HG03280 (cell line): Measurements from ENCODE around the gene HPS5.
A peak's percentile ranks its signal among the peaks of the same experiment; 100 is the strongest.

Source experiments
- ATAC-seq: cut with Tn5 transposase; IDR thresholded peaks from one replicate; pipeline ENCODE4 v1.9.1; 2021; ENCODE audit warnings: mild to moderate bottlenecking, moderate library complexity; ENCODE audit not compliant: unreplicated experiment

Gene HPS5

DNA sequence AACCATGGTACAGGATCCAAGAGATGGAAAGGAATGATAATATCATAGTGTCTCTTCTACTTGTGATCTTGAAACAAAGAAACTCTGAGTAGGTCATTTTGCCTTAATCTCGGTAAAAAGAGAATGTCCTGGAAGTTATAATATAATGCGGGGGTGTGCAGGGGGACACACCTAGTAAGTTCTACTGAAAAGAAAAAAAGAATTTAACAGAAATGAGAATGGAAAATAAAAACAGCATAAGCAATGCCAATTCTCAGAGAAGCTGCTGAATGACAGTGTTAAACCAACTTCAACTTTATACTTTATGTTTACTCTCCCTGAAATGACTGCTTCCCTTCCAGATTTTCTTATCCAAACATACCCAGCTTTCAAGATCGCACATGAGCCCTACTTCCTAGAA lies 2.0 kb downstream of the HPS5 start:
- ATAC-seq = no peak

DNA sequence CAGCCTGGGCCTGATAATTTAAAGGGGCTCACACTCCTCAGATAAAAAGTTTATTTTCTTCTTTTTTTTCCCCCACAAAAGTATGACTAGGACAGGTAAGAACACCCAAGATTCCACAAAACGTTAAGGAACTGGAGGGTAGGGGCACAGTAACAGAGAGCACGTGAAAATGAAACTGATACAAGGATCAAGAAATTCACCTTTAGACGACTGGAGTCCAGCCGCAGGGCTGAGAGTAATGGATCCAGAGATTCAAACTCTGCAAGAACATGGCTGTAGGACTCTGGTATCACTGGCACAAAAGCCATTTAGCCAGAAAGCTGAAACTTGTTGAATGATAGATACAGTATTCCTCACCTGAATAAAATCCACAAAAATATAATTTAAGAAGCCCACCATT lies 4.4 kb downstream of the HPS5 start:
- ATAC-seq = no peak

GRCh38 chr11:18315893-18316292 lies 6.0 kb downstream of the HPS5 start:
- no peak for ATAC-seq

GRCh38 chr11:18314784-18315523 lies 7.0 kb downstream of the HPS5 start:
- no peak for ATAC-seq

- no peak for ATAC-seq
Observed at GRCh38 chr11:18313965-18314763, 7.8 kb downstream of the HPS5 start.

DNA sequence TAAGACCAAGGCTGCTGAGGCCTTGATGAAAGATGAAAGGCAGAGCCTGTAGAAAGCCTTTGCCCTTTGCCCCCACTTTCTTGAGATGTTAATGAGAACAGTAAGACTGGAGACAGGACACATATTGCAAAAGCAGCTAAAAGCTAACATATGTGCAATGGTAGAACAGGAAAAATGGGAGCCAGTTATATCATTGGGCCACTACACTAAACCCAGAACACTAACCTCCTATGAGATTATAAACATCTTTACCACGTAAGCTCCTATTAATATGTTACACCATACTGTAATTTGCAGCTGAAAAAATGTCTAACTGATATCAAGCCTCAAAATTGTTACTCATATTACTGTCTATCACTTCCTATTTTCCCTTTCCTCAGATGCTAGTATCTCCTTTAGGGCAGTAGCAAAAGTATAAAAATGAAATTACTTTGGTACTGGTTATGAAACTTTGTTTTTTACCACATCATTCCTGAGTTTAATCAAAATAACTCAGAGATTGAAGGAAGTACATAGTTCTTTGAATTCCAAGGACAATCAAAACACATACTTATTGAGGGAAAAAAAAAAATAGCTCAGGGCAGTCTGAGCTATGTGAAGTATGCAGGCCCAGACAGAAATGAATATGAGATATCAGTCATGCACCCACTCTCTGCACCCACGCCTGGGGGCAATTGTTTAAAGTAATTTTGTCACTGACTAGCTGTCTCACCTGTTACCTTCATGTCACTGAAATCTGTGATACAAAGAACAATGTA lies 9.1 kb downstream of the HPS5 start:
- no peak for ATAC-seq

DNA sequence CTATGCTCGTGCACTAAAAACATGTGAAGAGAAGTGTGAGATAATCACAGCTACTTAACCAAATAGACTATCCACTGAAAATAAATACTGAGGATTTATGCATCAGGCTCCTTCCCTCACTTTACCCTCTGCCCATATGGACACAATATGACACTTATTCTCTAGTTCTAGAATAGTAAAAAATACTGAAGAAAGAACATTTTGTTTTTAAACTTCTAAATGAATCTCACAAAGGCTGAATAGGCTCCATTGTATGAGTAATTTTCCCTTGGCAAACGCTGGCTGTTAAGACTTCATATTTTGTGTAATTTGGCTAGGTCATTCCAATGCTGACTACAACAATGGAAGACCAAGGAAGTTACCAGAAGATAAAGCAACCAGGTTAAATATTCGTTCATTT lies 9.9 kb downstream of the HPS5 start:
- ATAC-seq = no peak

- peak; percentile 45 for ATAC-seq
Observed at GRCh38 chr11:18310800-18311340, 11.1 kb downstream of the HPS5 start.

DNA sequence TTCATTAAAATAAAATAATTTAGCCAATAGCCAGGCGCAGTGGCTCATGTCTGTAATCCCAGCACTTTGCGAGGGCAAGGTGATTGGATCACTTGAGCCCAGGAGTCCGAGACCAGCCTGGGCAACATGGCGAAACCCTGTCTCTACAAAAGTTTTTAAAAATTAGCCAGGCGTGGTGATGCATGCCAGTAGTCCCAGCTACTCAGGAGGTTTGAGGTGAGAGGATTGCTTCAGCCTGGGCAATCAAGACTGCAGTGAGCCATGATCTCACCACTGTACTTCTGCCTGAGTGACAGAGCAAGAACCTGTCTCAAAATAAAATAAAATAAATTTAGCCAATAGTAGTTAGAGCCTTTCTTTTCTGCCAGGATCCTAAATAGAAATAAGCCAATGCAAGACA lies 12.2 kb downstream of the HPS5 start:
- no peak for ATAC-seq

GRCh38 chr11:18308242-18308641 lies 13.7 kb downstream of the HPS5 start:
- no peak for ATAC-seq

GRCh38 chr11:18307461-18308139 lies 14.3 kb downstream of the HPS5 start:
- ATAC-seq = no peak

GRCh38 chr11:18304745-18305144 lies 17.2 kb downstream of the HPS5 start:
- ATAC-seq = no peak

GRCh38 chr11:18299721-18300120 lies 22.2 kb downstream of the HPS5 start:
- ATAC-seq = no peak

GRCh38 chr11:18295316-18295715 lies 26.6 kb downstream of the HPS5 start:
- no peak for ATAC-seq

DNA sequence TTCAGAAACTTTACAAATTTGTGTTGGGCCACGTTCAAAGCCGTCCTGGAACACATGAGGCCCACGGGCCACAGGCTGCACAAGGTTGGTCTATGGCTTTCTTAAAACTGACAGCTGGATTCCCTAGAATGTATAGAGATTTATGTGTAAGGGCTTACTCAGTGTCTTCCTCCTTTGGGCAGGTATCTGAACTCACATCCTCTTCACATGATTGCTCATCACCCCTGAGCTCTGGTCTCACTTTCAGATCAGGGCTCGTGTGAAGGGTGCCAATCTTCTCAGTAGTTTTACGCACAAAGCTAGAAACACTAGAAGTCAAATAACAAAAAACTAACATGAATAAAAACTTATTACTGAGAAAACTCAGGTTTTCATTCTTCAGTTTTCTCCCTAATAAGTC lies 27.1 kb downstream of the HPS5 start:
- no peak for ATAC-seq

DNA sequence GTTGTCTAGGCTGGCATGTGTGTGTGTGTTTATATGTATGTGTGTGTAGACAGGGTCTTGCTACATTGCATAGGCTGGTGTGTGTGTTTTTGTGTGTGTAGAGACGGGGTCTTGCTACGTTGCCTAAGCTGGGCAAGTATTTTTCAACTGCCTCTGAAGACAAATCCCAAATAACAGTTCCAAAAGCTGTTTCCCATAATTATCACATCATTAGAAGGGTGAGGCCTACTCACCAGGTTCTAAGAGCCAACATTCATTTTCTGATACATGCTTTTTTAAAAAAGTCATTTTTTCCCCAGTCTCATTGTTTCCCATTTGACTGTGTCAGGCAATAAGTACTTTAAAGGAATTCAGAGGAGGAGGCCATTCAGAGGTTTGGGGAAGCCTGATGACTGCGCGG lies 33.0 kb downstream of the HPS5 start:
- ATAC-seq = no peak

DNA sequence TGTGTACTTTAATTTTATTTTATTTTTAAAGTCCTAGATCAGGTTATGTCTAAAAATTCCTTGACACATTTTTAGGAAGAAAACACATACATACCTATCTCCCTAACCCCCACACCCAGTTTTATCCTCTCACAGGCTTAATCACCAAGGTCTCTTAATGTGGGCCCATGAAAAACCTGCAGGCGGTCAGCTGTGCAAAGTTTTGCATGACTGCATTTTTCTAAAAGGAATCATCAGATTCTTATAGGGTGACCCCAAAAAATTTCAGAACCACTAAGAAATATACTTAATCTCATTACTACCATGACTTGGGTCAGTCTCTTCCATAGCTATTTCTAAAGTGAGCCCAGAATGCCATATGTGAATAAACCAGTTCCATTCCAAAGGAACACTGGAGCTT lies 36.1 kb downstream of the HPS5 start:
- ATAC-seq = no peak

- ATAC-seq = no peak
Observed at GRCh38 chr11:18282626-18283025, 39.3 kb downstream of the HPS5 start.

GRCh38 chr11:18280438-18281045 lies 41.4 kb downstream of the HPS5 start:
- ATAC-seq = peak; percentile 93

DNA sequence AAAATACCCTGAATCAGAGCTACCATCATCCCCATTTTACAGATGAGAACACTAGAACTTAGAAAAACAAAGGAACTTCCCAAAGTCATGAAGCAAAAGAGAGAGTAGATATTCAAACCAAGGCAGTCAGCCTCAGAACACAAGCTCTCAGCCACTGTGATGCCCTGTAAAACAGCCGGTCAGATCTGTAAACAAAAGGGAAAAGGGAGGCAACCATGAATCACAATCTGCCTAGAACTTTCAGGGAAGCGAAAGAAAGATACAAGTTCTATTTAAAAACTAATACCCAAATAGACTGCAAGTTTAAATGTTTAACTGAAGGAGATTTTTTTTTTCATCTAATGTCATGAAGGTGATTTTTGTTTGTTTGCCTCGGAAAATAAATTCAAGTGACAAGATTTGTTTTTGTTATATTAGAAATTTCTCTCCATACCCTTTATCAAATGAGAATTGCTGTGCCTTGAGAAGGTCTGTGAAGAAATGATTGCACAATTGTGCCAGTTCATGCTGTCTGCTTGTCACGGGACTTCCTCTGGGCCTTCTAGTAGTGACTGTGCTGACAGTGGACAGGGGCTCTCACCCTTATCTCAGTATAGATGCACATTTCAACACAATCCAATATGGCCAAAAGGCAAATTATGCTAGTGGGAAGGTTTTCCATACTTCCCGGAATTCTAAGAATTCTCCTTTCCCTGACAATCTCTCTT lies 44.2 kb downstream of the HPS5 start:
- no peak for ATAC-seq
